Endometrium (tissue), 2 donors: ENCODE data around the gene PLIN4.

Source experiments
- FAIRE-seq: peaks from 2 replicates; lab custom pipeline; 2012; peaks lifted over from hg19 to GRCh38; lab: Jason Lieb, UNC
- donor health status: control.
- donor health status: control.

PLIN4 gene

GRCh38 chr19:4505570-4506448 is 12.5 kb downstream of the PLIN4 start:
- FAIRE-seq: no peak

GRCh38 chr19:4504891-4505569 is 13.3 kb downstream of the PLIN4 start:
- FAIRE-seq: no peak

GRCh38 chr19:4504297-4504701 is 14.0 kb downstream of the PLIN4 start:
- no peak for FAIRE-seq

GRCh38 chr19:4503825-4504170 is 14.5 kb downstream of the PLIN4 start:
- no peak for FAIRE-seq

- FAIRE-seq: no peak
Measured at GRCh38 chr19:4503132-4503824, 15.0 kb downstream of the PLIN4 start.

- no peak for FAIRE-seq
Measured at GRCh38 chr19:4502282-4503131, 15.8 kb downstream of the PLIN4 start.

- FAIRE-seq: no peak
Measured at GRCh38 chr19:4501691-4502090, 16.6 kb downstream of the PLIN4 start.

- no peak for FAIRE-seq
Measured at GRCh38 chr19:4500841-4501591, 17.3 kb downstream of the PLIN4 start.

GRCh38 chr19:4499855-4500254 is 18.4 kb downstream of the PLIN4 start:
- FAIRE-seq: no peak

- FAIRE-seq: no peak
Measured at GRCh38 chr19:4499318-4499717, 19.0 kb downstream of the PLIN4 start.

GRCh38 chr19:4498694-4499093 is 19.6 kb downstream of the PLIN4 start:
- no peak for FAIRE-seq

GRCh38 chr19:4497770-4498389 is 20.4 kb downstream of the PLIN4 start:
- no peak for FAIRE-seq

- FAIRE-seq: no peak
Measured at GRCh38 chr19:4496304-4496703, 22.0 kb downstream of the PLIN4 start.

- FAIRE-seq: no peak
Measured at GRCh38 chr19:4495471-4495870, 22.8 kb downstream of the PLIN4 start.

- FAIRE-seq: no peak
Measured at GRCh38 chr19:4494691-4495064, 23.6 kb downstream of the PLIN4 start.

GRCh38 chr19:4493929-4494690 is 24.2 kb downstream of the PLIN4 start:
- no peak for FAIRE-seq

- FAIRE-seq: no peak
Measured at GRCh38 chr19:4493104-4493928, 25.0 kb downstream of the PLIN4 start.

- no peak for FAIRE-seq
Measured at GRCh38 chr19:4492337-4493103, 25.8 kb downstream of the PLIN4 start.
